A673 (cell line): Measurements from ENCODE around the gene CKM.

ENCODE experiments used
- CTCF ChIP-seq: fragments of 300-800, 200-600 bp; sonication (generic); conservative IDR thresholded peaks from 2 replicates; pipeline ENCODE4 v1.5.1; 2017; ENCODE audit warnings: low read depth, mild to moderate bottlenecking, antibody characterized with exemption, low read length, moderate library complexity, mixed read lengths
- EZH2 ChIP-seq: fragments of 200-600 bp; sonication (generic); IDR thresholded peaks from 2 replicates; pipeline ENCODE4 v1.6.1; 2017; ENCODE audit warnings: borderline replicate concordance, low read depth, mild to moderate bottlenecking, mixed read lengths, antibody characterized with exemption, low read length; ENCODE audit not compliant: poor library complexity, severe bottlenecking

GRCh38 chr19:45306518-45307027 is 16.1 kb downstream of the CKM start:
- TF ChIP-seq CTCF: no peak
- no peak for TF ChIP-seq EZH2
